K562 (cell line): ENCODE measurements around the gene ADAT1. TPM values are rescaled to one million over a fixed set of nuclear protein-coding genes. Genes with fewer than 3 reads are reported as not detected.
A peak's percentile ranks its signal among the peaks of the same experiment; 100 is the strongest.

Source experiments
- ATAC-seq: fragments of 200-7000 bp; cut with Tn5 transposase; 3 replicates; pipeline ENCODE4 v1.9.1; 2020; ENCODE audit warnings: moderate library complexity
- BruUV-seq: library from RNA; stranded (reverse); fragments of 400-500 nt; replicated peaks from 2 replicates; lab custom pipeline; 2021; lab: Mats Ljungman, UMichigan
- CTCF ChIA-PET: fragments of 300-600 bp; formaldehyde crosslinking; extraction: SDS; loops from one replicate; lab custom pipeline; 2021; ENCODE audit warnings: low intra/inter-chr PET ratio; lab: Yijun Ruan, JAX
- POLR2A ChIA-PET: fragments of 300-600, 350-650 bp; sonication (Branson Sonifier 250); formaldehyde crosslinking; extraction: SDS; loops from one replicate; lab custom pipeline; 2021; ENCODE audit warnings: antibody characterized with exemption, inconsistent platforms; lab: Yijun Ruan, JAX
- DNase-seq, 4 experiments: peaks; one replicate each; pipeline versions ENCODE4 v3.0.0 to v3.0.0-alpha.2; 2011 to 2018; ENCODE audit warnings: low spot score in 3 of 4, mixed read lengths in 3 of 4; ENCODE audit errors: extremely low read depth in 1 of 4
- FAIRE-seq: peaks from 2 replicates; lab custom pipeline; 2011; peaks lifted over from hg19 to GRCh38; lab: Jason Lieb, UNC
- H2AFZ ChIP-seq: 2 replicates; pipeline ENCODE4 v1.6.0; 2011; ENCODE audit warnings: low read depth, low read length, control low read depth, inconsistent platforms
- H3K27ac ChIP-seq: fragments of 200-600 bp; 3 replicates; pipeline ENCODE4 v1.8.0; 2011; ENCODE audit warnings: low read depth, mild to moderate bottlenecking, control low read depth, inconsistent platforms, low read length, moderate library complexity, mixed read lengths; ENCODE audit errors: extremely low read depth
- H3K27me3 ChIP-seq, 2 experiments: fragments of 300-600 bp in 1 of 2; 2 replicates in 1 of 2; 3 replicates in 1 of 2; pipeline versions ENCODE4 v1.6.0 to v1.8.0; 2011; ENCODE audit warnings: inconsistent platforms in 2 of 2, low read length in 2 of 2, mild to moderate bottlenecking in 1 of 2, mixed read lengths in 1 of 2, moderate library complexity in 1 of 2; ENCODE audit not compliant: control insufficient read depth in 2 of 2, insufficient read depth in 2 of 2
- H3K36me3 ChIP-seq: fragments of 300-600 bp; 3 replicates; pipeline ENCODE4 v1.8.0; 2011; ENCODE audit warnings: mild to moderate bottlenecking, low read length, inconsistent platforms; ENCODE audit not compliant: control insufficient read depth, insufficient read depth
- H3K4me1 ChIP-seq, 2 experiments: fragments of 200-600 bp in 1 of 2; replicated peaks in 1 of 2; 2 replicates in 1 of 2; 3 replicates in 1 of 2; pipeline versions ENCODE4 v1.5.1 to v1.8.0; 2011; ENCODE audit warnings: inconsistent platforms in 2 of 2, low read length in 2 of 2, mild to moderate bottlenecking in 1 of 2, mixed read lengths in 1 of 2, moderate library complexity in 1 of 2; ENCODE audit not compliant: control insufficient read depth in 2 of 2, insufficient read depth in 2 of 2
- H3K4me2 ChIP-seq: 2 replicates; pipeline ENCODE4 v1.6.1; 2011; ENCODE audit warnings: low read length, control low read depth, inconsistent platforms, mixed read lengths; ENCODE audit not compliant: insufficient read depth
- H3K4me3 ChIP-seq: fragments of 200-600 bp; sonication (generic), shearing (Covaris generic); 2 replicates; pipeline ENCODE4 v1.5.1; 2016; ENCODE audit warnings: control low read depth, inconsistent platforms
- H3K79me2 ChIP-seq: fragments of 200-600 bp; 3 replicates; pipeline ENCODE4 v1.8.0; 2011; ENCODE audit warnings: low read length, inconsistent platforms; ENCODE audit not compliant: control insufficient read depth, insufficient read depth
- H3K9ac ChIP-seq, 2 experiments: 2 replicates each; pipeline versions ENCODE4 v1.6.0 to v1.6.1; 2011; ENCODE audit warnings: low read depth in 2 of 2, low read length in 2 of 2, control low read depth in 1 of 2, inconsistent platforms in 1 of 2, mild to moderate bottlenecking in 1 of 2, mixed read lengths in 1 of 2; ENCODE audit not compliant: insufficient read depth in 1 of 2
- H3K9me1 ChIP-seq: one replicate; pipeline ENCODE4 v1.6.0; 2011; ENCODE audit warnings: inconsistent platforms, mild to moderate bottlenecking, low read length, moderate library complexity; ENCODE audit not compliant: control insufficient read depth, insufficient read depth
- H3K9me3 ChIP-seq: replicated peaks from 2 replicates; pipeline ENCODE4 v1.5.1; 2011; ENCODE audit warnings: low read depth, low read length, inconsistent platforms; ENCODE audit not compliant: control insufficient read depth, insufficient read depth
- H4K20me1 ChIP-seq: replicated peaks from 2 replicates; pipeline ENCODE4 v1.6.1; 2011; ENCODE audit warnings: low read length, inconsistent platforms, mixed read lengths; ENCODE audit not compliant: control insufficient read depth, insufficient read depth
- CBFA2T3 ChIP-seq: fragments of 450-650 bp; IDR thresholded peaks from 2 replicates; pipeline ENCODE4 v1.6.1; 2017
- CTBP1 ChIP-seq: fragments of 450-650 bp; IDR thresholded peaks from 2 replicates; pipeline ENCODE4 v1.6.1; 2016; ENCODE audit warnings: borderline replicate concordance
- ID3 ChIP-seq, 2 experiments: fragments of 250-450 bp in 1 of 2; fragments of 450-650 bp in 1 of 2; sonication (Bioruptor Pico) in 1 of 2; IDR thresholded peaks; 2 replicates each; pipeline versions ENCODE4 v1.6.1 to v1.8.0; 2016 to 2021; ENCODE audit warnings: mild to moderate bottlenecking in 2 of 2, moderate library complexity in 2 of 2, missing compliant biosample characterization in 1 of 2, missing genetic modification characterization in 1 of 2
- LCOR ChIP-seq: sonication (generic); formaldehyde crosslinking; IDR thresholded peaks from 2 replicates; pipeline ENCODE4 v1.8.0; 2022; ENCODE audit warnings: mild to moderate bottlenecking, missing genetic modification reagents
- SIN3A ChIP-seq, 2 experiments: fragments of 150-350 bp in 1 of 2; IDR thresholded peaks; 2 replicates each; pipeline ENCODE4 v1.6.1; 2011 to 2016; ENCODE audit warnings: borderline replicate concordance in 2 of 2, low read depth in 2 of 2, low read length in 2 of 2, mild to moderate bottlenecking in 2 of 2, moderate library complexity in 2 of 2; ENCODE audit not compliant: control insufficient read depth in 1 of 2
- SIX5 ChIP-seq, 2 experiments: IDR thresholded peaks; 2 replicates each; pipeline ENCODE4 v1.6.1; 2011; ENCODE audit warnings: low read length in 2 of 2, borderline replicate concordance in 1 of 2, low read depth in 1 of 2, mild to moderate bottlenecking in 1 of 2, moderate library complexity in 1 of 2; ENCODE audit not compliant: insufficient read depth in 1 of 2
- ZFX ChIP-seq: sonication (generic); formaldehyde crosslinking; IDR thresholded peaks from 2 replicates; pipeline ENCODE4 v1.8.0; 2022; ENCODE audit warnings: mild to moderate bottlenecking, missing genetic modification reagents, moderate library complexity
- WGBS: fragments of 100-300 bp; shearing (Covaris generic); methylation state at CpG from one replicate; pipeline ENCODE4 v1.1.6; 2016; ENCODE audit warnings: low coverage, mixed read lengths; ENCODE audit not compliant: insufficient coverage; ENCODE audit errors: missing lambda C conversion rate; 5-methylcytosine and 5-hydroxymethylcytosine counted together
- in situ Hi-C: fragments of 300-500 bp; cut with MboI; formaldehyde crosslinking; loops from 4 replicates; pipeline ENCODE4 v1.15.0; 2018; ENCODE audit warnings: inconsistent platforms, mixed read lengths
- intact Hi-C: fragments of 100-400 bp; cut with micrococcal nuclease; formaldehyde crosslinking; loops from 2 replicates; pipeline ENCODE4 v1.14.2; 2022
- polyA plus RNA-seq, 8 experiments: library from polyadenylated mRNA; depleted of rRNA in 4 of 8; stranded (reverse) in 5 of 8; unstranded in 3 of 8; fragments of >200 nt; fragmentation: Nextera tagmentation in 2 of 8; fragmentation: Illumina TruSeq in 1 of 8; extraction: Ambion mirVana in 2 of 8; extraction: Trizol in 1 of 8; gene quantifications; 2 replicates each; pipeline versions ENCODE4 v1.2.1 to v1.2.3, GENCODE V29; 2011 to 2014; ENCODE audit warnings: inconsistent platforms in 1 of 8, missing spikeins in 1 of 8
- total RNA-seq, 7 experiments: library from RNA; depleted of rRNA in 6 of 7; stranded (reverse); fragments of >200 nt in 6 of 7; fragmentation: Illumina TruSeq in 2 of 7; extraction: Trizol in 2 of 7; gene quantifications; 2 replicates each; pipeline versions ENCODE4 v1.2.1 to v1.2.3, GENCODE V29; 2011 to 2021; ENCODE audit warnings: low replicate concordance in 1 of 7
- TF ChIP-seq, protein P1 (sequence below), 2 experiments: IDR thresholded peaks in 1 of 2; conservative IDR thresholded peaks in 1 of 2; 2 replicates each; pipeline ENCODE4 v1.6.1; 2016; ENCODE audit warnings: low read depth in 2 of 2, mild to moderate bottlenecking in 1 of 2, missing compliant biosample characterization in 1 of 2, missing genetic modification characterization in 1 of 2, moderate library complexity in 1 of 2
- TF ChIP-seq, protein P2 (sequence below), 2 experiments: fragments of 450-650 bp; IDR thresholded peaks; 2 replicates each; pipeline ENCODE4 v1.6.1; 2018; ENCODE audit warnings: mild to moderate bottlenecking in 2 of 2, low read depth in 1 of 2; ENCODE audit not compliant: partially characterized antibody in 2 of 2

ADAT1 gene
- total and polyA plus RNA-seq, 9 of the 15 experiments (the other 6 are each of a cell fraction or from before 2014, with no cell fraction given): 16.0 to 36.7 (median 28.2) TPM

GRCh38 chr16:75647492-75648264 lies 24.6 kb upstream of the ADAT1 start, which contains the start of the genes KARS1 and TERF2IP (continued):
- peak; percentile 80 to 84; a peak in 2 of 4 replicates for TF ChIP-seq SIN3A (IDR thresholded peaks at IDR 0.05; ENCODE audit: borderline replicate concordance in 2 of 2, control insufficient read depth in 1 of 2, low read depth in 2 of 2, low read length in 2 of 2)
- peak; percentile 32; the same call in 1 of the 2 replicates for TF ChIP-seq CTBP1
- peak; percentile 95 for TF ChIP-seq ZFX (CRISPR knock-in tag)
- TF ChIP-seq CBFA2T3: no peak

DNA sequence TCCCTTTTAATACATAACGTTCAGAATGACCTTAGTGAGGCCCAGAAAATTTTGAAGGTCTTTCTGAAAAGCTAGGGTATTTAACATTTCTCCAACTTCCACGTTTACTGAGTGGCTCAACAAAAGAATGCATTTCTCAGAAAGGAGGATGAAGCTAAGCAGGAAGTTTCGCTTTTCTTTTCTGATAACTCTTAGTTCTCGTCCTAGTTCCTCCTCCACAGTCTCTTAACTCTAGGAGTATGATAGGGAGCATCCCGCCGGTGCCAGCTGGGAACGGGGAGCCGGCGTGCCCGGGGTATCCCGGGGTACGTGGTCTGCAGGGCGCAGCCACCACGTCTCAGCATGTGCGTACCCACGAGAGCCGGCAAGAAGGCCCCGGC lies 24.0 kb upstream of the ADAT1 start:
- Histone ChIP-seq H3K36me3 (peaks cover 44% of the 10 kb centered on the region), H3K27ac (peak overlapping the region; percentile 93), H3K4me2 (peak overlapping the region; percentile 91), H3K4me3 (peak overlapping the region; percentile 96), H3K4me1 (peaks cover 15 to 24% of the 10 kb centered on the region in 2 experiments; a peak in 4 of 5 replicates), H3K79me2 (peaks cover 99% of the 10 kb centered on the region), H2AFZ (peak overlapping the region; percentile 91), H3K27me3 (no peaks in the 10 kb centered on the region), H3K9me3 (no peaks in the 10 kb centered on the region), H3K9ac (peak overlapping the region; percentile 94 to 97), H4K20me1 (peaks cover 14% of the 10 kb centered on the region), H3K9me1 (peaks cover 7% of the 10 kb centered on the region)
- ChIA-PET POLR2A (interaction anchor here (0.6 to 8.7 kb wide), 8 partner anchors 11 to 228 kb away, joined by 3 to 43 read pairs (median 4); partner anchors contain the start of gene ADAT1), CTCF (interaction anchor here (1.1 kb wide), 1 partner anchor 26 kb away, joined by 3 read pairs; no protein-coding TSS in a partner anchor)
- intact Hi-C loops (loop anchor here (2.0 to 5.0 kb wide), 2 partner anchors 22 to 115 kb away; no protein-coding TSS in a partner anchor), in situ Hi-C loops (loop anchor here (25.0 kb wide), 1 partner anchor 1540 kb away; the partner anchor contains the start of genes MON1B and SYCE1L)
- no peak for DNase-seq
- WGBS: 1% methylated on average over 18 of the region's 18 CpGs
- FAIRE-seq: no peak
- ATAC-seq: peak; percentile 14
- BruUV-seq: TSS peak; percentile 56
- no peak for TF ChIP-seq ID3 (CRISPR knock-in tag; IDR thresholded peaks at IDR 0.05)
- TF ChIP-seq ID3 (tag; IDR thresholded peaks at IDR 0.05): peak; percentile 59; the same call in 1 of the 2 replicates
- TF ChIP-seq, protein P1, sequence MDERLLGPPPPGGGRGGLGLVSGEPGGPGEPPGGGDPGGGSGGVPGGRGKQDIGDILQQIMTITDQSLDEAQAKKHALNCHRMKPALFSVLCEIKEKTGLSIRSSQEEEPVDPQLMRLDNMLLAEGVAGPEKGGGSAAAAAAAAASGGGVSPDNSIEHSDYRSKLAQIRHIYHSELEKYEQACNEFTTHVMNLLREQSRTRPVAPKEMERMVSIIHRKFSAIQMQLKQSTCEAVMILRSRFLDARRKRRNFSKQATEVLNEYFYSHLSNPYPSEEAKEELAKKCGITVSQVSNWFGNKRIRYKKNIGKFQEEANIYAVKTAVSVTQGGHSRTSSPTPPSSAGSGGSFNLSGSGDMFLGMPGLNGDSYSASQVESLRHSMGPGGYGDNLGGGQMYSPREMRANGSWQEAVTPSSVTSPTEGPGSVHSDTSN (CRISPR knock-in tag; IDR thresholded peaks at IDR 0.05; ENCODE audit: low read depth): no peak
- TF ChIP-seq, protein P1 (tag; conservative IDR thresholded peaks at IDR 0.05; ENCODE audit: low read depth): no peak
- TF ChIP-seq LCOR (CRISPR knock-in tag): no peak
- no peak for TF ChIP-seq SIX5 (IDR thresholded peaks at IDR 0.05; ENCODE audit: borderline replicate concordance in 1 of 2, insufficient read depth in 1 of 2, low read depth in 1 of 2, low read length in 2 of 2)
- TF ChIP-seq, protein P2, sequence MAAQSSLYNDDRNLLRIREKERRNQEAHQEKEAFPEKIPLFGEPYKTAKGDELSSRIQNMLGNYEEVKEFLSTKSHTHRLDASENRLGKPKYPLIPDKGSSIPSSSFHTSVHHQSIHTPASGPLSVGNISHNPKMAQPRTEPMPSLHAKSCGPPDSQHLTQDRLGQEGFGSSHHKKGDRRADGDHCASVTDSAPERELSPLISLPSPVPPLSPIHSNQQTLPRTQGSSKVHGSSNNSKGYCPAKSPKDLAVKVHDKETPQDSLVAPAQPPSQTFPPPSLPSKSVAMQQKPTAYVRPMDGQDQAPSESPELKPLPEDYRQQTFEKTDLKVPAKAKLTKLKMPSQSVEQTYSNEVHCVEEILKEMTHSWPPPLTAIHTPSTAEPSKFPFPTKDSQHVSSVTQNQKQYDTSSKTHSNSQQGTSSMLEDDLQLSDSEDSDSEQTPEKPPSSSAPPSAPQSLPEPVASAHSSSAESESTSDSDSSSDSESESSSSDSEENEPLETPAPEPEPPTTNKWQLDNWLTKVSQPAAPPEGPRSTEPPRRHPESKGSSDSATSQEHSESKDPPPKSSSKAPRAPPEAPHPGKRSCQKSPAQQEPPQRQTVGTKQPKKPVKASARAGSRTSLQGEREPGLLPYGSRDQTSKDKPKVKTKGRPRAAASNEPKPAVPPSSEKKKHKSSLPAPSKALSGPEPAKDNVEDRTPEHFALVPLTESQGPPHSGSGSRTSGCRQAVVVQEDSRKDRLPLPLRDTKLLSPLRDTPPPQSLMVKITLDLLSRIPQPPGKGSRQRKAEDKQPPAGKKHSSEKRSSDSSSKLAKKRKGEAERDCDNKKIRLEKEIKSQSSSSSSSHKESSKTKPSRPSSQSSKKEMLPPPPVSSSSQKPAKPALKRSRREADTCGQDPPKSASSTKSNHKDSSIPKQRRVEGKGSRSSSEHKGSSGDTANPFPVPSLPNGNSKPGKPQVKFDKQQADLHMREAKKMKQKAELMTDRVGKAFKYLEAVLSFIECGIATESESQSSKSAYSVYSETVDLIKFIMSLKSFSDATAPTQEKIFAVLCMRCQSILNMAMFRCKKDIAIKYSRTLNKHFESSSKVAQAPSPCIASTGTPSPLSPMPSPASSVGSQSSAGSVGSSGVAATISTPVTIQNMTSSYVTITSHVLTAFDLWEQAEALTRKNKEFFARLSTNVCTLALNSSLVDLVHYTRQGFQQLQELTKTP (IDR thresholded peaks at IDR 0.05; ENCODE audit: low read depth in 1 of 2, partially characterized antibody in 2 of 2): no peak
